Endothelial cell of umbilical vein (primary cell): ENCODE results near the gene AGBL4. TPM values are rescaled to one million over a fixed set of nuclear protein-coding genes. Genes with fewer than 3 reads are reported as not detected.

Experiments used
- BruUV-seq: library from RNA; stranded (reverse); fragments of 400-500 nt; replicated peaks from 2 replicates; lab custom pipeline; 2021; lab: Mats Ljungman, UMichigan
- CTCF ChIA-PET: fragments of 300-600, 350-600 bp; sonication (Branson Sonifier 250); formaldehyde crosslinking; loops from one replicate; lab custom pipeline; 2021; ENCODE audit warnings: antibody characterized with exemption, inconsistent platforms; lab: Charles Lee
- POLR2A ChIA-PET: fragments of 300-600, 350-600 bp; sonication (Branson Sonifier 250); formaldehyde crosslinking; loops from one replicate; lab custom pipeline; 2021; ENCODE audit warnings: antibody characterized with exemption, inconsistent platforms; lab: Charles Lee
- DNase-seq: peaks from one replicate; pipeline ENCODE4 v3.0.0-alpha.2; 2011; ENCODE audit warnings: low read depth, low spot score
- FAIRE-seq: peaks from 2 replicates; lab custom pipeline; 2011; peaks lifted over from hg19 to GRCh38; lab: Jason Lieb, UNC
- H2AFZ ChIP-seq: 2 replicates; pipeline ENCODE4 v1.6.0; 2012; ENCODE audit warnings: low read depth, low read length, control low read depth, inconsistent platforms
- H3K27ac ChIP-seq: 2 replicates; pipeline ENCODE4 v1.5.1; 2011; ENCODE audit warnings: low read depth, mild to moderate bottlenecking, control low read depth, low read length, moderate library complexity; ENCODE audit not compliant: insufficient read depth
- H3K27me3 ChIP-seq, 2 experiments: 2 replicates each; pipeline versions ENCODE4 v1.6.0 to v1.6.1; 2011; ENCODE audit warnings: low read length in 2 of 2, mixed read lengths in 1 of 2; ENCODE audit not compliant: control insufficient read depth in 2 of 2, insufficient read depth in 2 of 2
- H3K36me3 ChIP-seq, 2 experiments: 2 replicates in 1 of 2; 3 replicates in 1 of 2; pipeline ENCODE4 v1.5.1; 2011; ENCODE audit warnings: low read length in 2 of 2, mild to moderate bottlenecking in 1 of 2, moderate library complexity in 1 of 2; ENCODE audit not compliant: control insufficient read depth in 2 of 2, insufficient read depth in 2 of 2; ENCODE audit errors: extremely low read depth in 1 of 2
- H3K4me1 ChIP-seq: 3 replicates; pipeline ENCODE4 v1.5.1; 2011; ENCODE audit warnings: mild to moderate bottlenecking, low read length; ENCODE audit not compliant: control insufficient read depth, insufficient read depth; ENCODE audit errors: extremely low read depth
- H3K4me2 ChIP-seq: 2 replicates; pipeline ENCODE4 v1.6.1; 2011; ENCODE audit warnings: low read length, control low read depth, mixed read lengths; ENCODE audit not compliant: insufficient read depth
- H3K4me3 ChIP-seq, 3 experiments: fragments of 200-600 bp in 1 of 3; sonication (generic), shearing (Covaris generic) in 1 of 3; replicated peaks in 1 of 3; 2 replicates each; pipeline ENCODE4 v1.5.1; 2011 to 2016; ENCODE audit warnings: control low read depth in 3 of 3, low read length in 3 of 3, mild to moderate bottlenecking in 2 of 3, inconsistent platforms in 1 of 3, low read depth in 1 of 3, moderate library complexity in 1 of 3; ENCODE audit not compliant: insufficient read depth in 1 of 3
- H3K79me2 ChIP-seq: 2 replicates; pipeline ENCODE4 v1.6.0; 2012; ENCODE audit warnings: low read length, inconsistent platforms; ENCODE audit not compliant: control insufficient read depth, insufficient read depth
- H3K9ac ChIP-seq: replicated peaks from 2 replicates; pipeline ENCODE3; 2011; ENCODE audit warnings: low read length, control low read depth; ENCODE audit not compliant: insufficient read depth; ENCODE audit errors: extremely low read depth
- H3K9me1 ChIP-seq: replicated peaks from 3 replicates; pipeline ENCODE4 v1.6.0; 2011; ENCODE audit warnings: mild to moderate bottlenecking, low read length; ENCODE audit not compliant: control insufficient read depth, insufficient read depth; ENCODE audit errors: extremely low read depth
- H3K9me3 ChIP-seq: replicated peaks from 2 replicates; pipeline ENCODE4 v1.5.1; 2012; ENCODE audit warnings: low read length, inconsistent platforms; ENCODE audit not compliant: control insufficient read depth, insufficient read depth
- H4K20me1 ChIP-seq: replicated peaks from 2 replicates; pipeline ENCODE3; 2011; ENCODE audit warnings: mild to moderate bottlenecking, low read length; ENCODE audit not compliant: control insufficient read depth, insufficient read depth; ENCODE audit errors: extremely low read depth
- CTCF ChIP-seq, 2 donors: IDR thresholded peaks; 1 replicate in 1 of 2; 2 replicates in 1 of 2; pipeline ENCODE4 v1.5.1; 2011; ENCODE audit warnings: low read length in 2 of 2, mild to moderate bottlenecking in 2 of 2, moderate library complexity in 2 of 2, control low read depth in 1 of 2, inconsistent platforms in 1 of 2, low read depth in 1 of 2; ENCODE audit not compliant: insufficient read depth in 1 of 2; ENCODE audit errors: extremely low read depth in 1 of 2
- EZH2 ChIP-seq: IDR thresholded peaks from 2 replicates; pipeline ENCODE4 v1.6.1; 2012; ENCODE audit warnings: borderline replicate concordance, low read depth, mild to moderate bottlenecking, moderate library complexity, low read length, inconsistent platforms; ENCODE audit not compliant: severe bottlenecking
- FOS ChIP-seq: IDR thresholded peaks from 2 replicates; pipeline ENCODE4 v1.6.1; 2011; ENCODE audit warnings: mild to moderate bottlenecking, low read length, moderate library complexity, borderline replicate concordance; ENCODE audit not compliant: insufficient read depth
- GATA2 ChIP-seq: IDR thresholded peaks from 2 replicates; pipeline ENCODE4 v1.7.0; 2011; ENCODE audit warnings: low read depth, mild to moderate bottlenecking, moderate library complexity, mixed read lengths, low read length; ENCODE audit not compliant: insufficient read length, insufficient read depth
- JUN ChIP-seq: IDR thresholded peaks from 2 replicates; pipeline ENCODE4 v1.6.1; 2011; ENCODE audit warnings: borderline replicate concordance, low read depth; ENCODE audit not compliant: insufficient read length, insufficient read depth
- MAX ChIP-seq: IDR thresholded peaks from 2 replicates; pipeline ENCODE4 v1.6.1; 2011; ENCODE audit not compliant: insufficient read depth, insufficient read length
- POLR2A ChIP-seq: IDR thresholded peaks from 2 replicates; pipeline ENCODE4 v1.6.1; 2012; ENCODE audit warnings: low read depth, mild to moderate bottlenecking, control low read depth, low read length
- POLR2AphosphoS5 ChIP-seq: IDR thresholded peaks from 2 replicates; pipeline ENCODE4 v1.6.1; 2012; ENCODE audit warnings: low read depth, mild to moderate bottlenecking, control low read depth, low read length, moderate library complexity; ENCODE audit not compliant: insufficient read depth
- dilution Hi-C: fragments of 300-500 bp; cut with MboI; formaldehyde crosslinking; loops from one replicate; pipeline ENCODE4 v1.15.0; 2019; ENCODE audit warnings: low sequenced_read_pairs; ENCODE audit not compliant: extremely low pct_ligation_motif_present
- intact Hi-C: fragments of 100-400 bp; cut with micrococcal nuclease; formaldehyde crosslinking; loops from one replicate; pipeline ENCODE4 v1.10.0; 2022
- polyA plus RNA-seq, 4 experiments: library from polyadenylated mRNA; depleted of rRNA in 3 of 4; stranded (reverse) in 3 of 4; unstranded in 1 of 4; fragments of >200 nt; gene quantifications; 2 replicates each; pipeline versions ENCODE4 v1.2.1 to v1.2.3, GENCODE V29; 2011 to 2012; ENCODE audit warnings: missing spikeins in 1 of 4
- total RNA-seq: library from RNA; stranded (reverse); gene quantifications from 2 replicates; pipeline ENCODE4 v1.2.3, GENCODE V29; 2021

Gene AGBL4
- total and polyA plus RNA-seq, 2 donors (not counting 3 experiments of a cell fraction or from before 2014, with no cell fraction given) = not detected

GRCh38 chr1:49363628-49364027 lies 660.1 kb downstream of the AGBL4 start:
- Histone ChIP-seq H3K79me2 (no peaks in the 10 kb centered on the region), H3K9me3 (no peaks in the 10 kb centered on the region), H3K4me3 (no peak overlapping the region), H3K4me1 (no peaks in the 10 kb centered on the region), H2AFZ (no peak overlapping the region), H3K9ac (no peak overlapping the region), H3K27ac (no peak overlapping the region), H3K9me1 (no peaks in the 10 kb centered on the region), H4K20me1 (no peaks in the 10 kb centered on the region), H3K27me3 (no peaks in the 10 kb centered on the region), H3K36me3 (no peaks in the 10 kb centered on the region), H3K4me2 (no peak overlapping the region)
- dilution Hi-C loops = no loop called here
- DNase-seq (no peak), FAIRE-seq (no peak)
- TF ChIP-seq CTCF (IDR thresholded peaks at IDR 0.05; ENCODE audit: extremely low read depth in 1 of 2, insufficient read depth in 1 of 2, low read depth in 1 of 2, low read length in 2 of 2) (no peak), JUN (no peak), GATA2 (no peak), POLR2AphosphoS5 (no peak), MAX (no peak), EZH2 (no peak), POLR2A (no peak), FOS (no peak)
- CTCF ChIA-PET = no interaction called here
- intact Hi-C loops = no loop called here
- POLR2A ChIA-PET = no interaction called here
- BruUV-seq = no TSS peak
